ENCODE measurements around the gene HECW1. TPM values are rescaled to one million over a fixed set of nuclear protein-coding genes. Genes with fewer than 3 reads are reported as not detected.

The HECW1 gene
- total and polyA plus RNA-seq, 2 donors (not counting 1 experiment from before 2014, with no cell fraction given): not detected

DNA sequence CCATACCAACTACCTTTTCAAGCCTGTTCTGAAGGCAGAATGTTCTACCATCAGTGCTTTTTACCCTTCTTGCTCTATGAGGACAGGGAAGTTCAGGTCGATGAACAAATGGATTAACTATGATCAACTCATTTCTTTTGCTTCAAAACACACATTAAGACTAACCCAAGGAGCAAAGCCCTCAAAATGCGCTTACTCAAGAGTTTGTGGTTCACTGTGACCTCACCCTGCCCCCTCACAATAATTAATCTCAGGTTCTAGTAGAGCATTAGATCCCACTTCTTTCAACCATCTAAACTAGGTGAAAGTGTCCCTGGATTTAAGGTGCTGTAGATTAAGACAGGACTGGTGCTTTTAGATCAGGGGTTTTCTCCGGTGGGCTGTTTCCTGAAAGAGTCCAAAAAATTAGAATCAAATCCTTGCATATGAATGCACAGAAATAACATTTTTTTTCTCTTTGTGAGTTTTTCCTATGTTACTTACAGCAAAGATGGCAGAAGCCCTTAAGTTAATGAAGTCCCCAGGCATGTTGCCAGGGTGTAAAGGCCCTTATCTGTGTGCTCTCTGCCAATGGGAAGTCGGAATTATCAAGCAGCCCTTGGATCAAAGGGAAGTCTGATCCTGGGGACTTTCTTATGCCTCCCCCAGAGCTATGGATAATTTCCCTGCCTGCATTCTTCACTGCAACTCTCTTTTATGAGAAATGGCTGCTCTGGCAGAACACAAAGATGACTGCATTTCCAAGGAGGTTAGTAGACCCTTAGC, 264.9 kb downstream of the HECW1 start:
- Mint-ChIP-seq H3K4me1 (no peaks in the 10 kb centered on the region), H3K4me3 (no peak overlapping the region), H3K27me3 (peaks cover 22% of the 10 kb centered on the region), H3K27ac (no peak overlapping the region), H3K9me3 (ENCODE audit: insufficient read depth) (no peaks in the 10 kb centered on the region)
- no peak overlapping the region for H3K4me2 ChIP-seq (replicated peaks; ENCODE audit: low read depth, low read length, poor library complexity, severe bottlenecking)
- no peak overlapping the region for H3K4me3 ChIP-seq (ENCODE audit: control extremely low read depth in 1 of 5, extremely low read depth in 1 of 5, insufficient read depth in 1 of 5, low read depth in 2 of 5, low read length in 4 of 5)
- ChIA-PET POLR2A (no interaction called here), CTCF (no interaction called here)
- no peak for DNase-seq
- no peak overlapping the region for H3K27ac ChIP-seq (ENCODE audit: low read length in 2 of 2)
- H4K20me1 ChIP-seq (ENCODE audit: control insufficient read depth, insufficient read depth, low read length, poor library complexity, severe bottlenecking): no peaks in the 10 kb centered on the region
- peaks cover 0 to 2% (median 0%) of the 10 kb centered on the region in 3 donors for H3K9me3 ChIP-seq (ENCODE audit: control extremely low read depth in 1 of 3, control insufficient read depth in 2 of 3, insufficient read depth in 1 of 3, low read length in 2 of 3)
- H3K9ac ChIP-seq (ENCODE audit: low read length): no peak overlapping the region
- H2AFZ ChIP-seq (ENCODE audit: insufficient read depth, low read depth, low read length, poor library complexity, severe bottlenecking): no peak overlapping the region
- 83% methylated on average over 2 of the region's 4 CpGs for WGBS (ENCODE audit: insufficient coverage)
- TF ChIP-seq EZH2 (IDR thresholded peaks at IDR 0.05; ENCODE audit: borderline replicate concordance, insufficient read depth, low read depth, low read length, poor library complexity, severe bottlenecking): no peak
- TF ChIP-seq, protein P1, sequence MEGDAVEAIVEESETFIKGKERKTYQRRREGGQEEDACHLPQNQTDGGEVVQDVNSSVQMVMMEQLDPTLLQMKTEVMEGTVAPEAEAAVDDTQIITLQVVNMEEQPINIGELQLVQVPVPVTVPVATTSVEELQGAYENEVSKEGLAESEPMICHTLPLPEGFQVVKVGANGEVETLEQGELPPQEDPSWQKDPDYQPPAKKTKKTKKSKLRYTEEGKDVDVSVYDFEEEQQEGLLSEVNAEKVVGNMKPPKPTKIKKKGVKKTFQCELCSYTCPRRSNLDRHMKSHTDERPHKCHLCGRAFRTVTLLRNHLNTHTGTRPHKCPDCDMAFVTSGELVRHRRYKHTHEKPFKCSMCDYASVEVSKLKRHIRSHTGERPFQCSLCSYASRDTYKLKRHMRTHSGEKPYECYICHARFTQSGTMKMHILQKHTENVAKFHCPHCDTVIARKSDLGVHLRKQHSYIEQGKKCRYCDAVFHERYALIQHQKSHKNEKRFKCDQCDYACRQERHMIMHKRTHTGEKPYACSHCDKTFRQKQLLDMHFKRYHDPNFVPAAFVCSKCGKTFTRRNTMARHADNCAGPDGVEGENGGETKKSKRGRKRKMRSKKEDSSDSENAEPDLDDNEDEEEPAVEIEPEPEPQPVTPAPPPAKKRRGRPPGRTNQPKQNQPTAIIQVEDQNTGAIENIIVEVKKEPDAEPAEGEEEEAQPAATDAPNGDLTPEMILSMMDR (IDR thresholded peaks at IDR 0.05): no peak
- no peaks in the 10 kb centered on the region for H3K4me1 ChIP-seq (ENCODE audit: control insufficient read depth in 2 of 2, insufficient read depth in 2 of 2, low read length in 2 of 2)
- H3K79me2 ChIP-seq (ENCODE audit: control insufficient read depth, insufficient read depth, low read length): no peaks in the 10 kb centered on the region
- H3K27me3 ChIP-seq (replicated peaks in 1 of 4; ENCODE audit: control extremely low read depth in 1 of 4, control insufficient read depth in 3 of 4, insufficient read depth in 4 of 4, low read length in 3 of 4): no peaks in the 10 kb centered on the region
- ATAC-seq (ENCODE audit: low read depth): no peak
- intact Hi-C loops (cut with micrococcal nuclease): no loop called here
- H3K36me3 ChIP-seq (replicated peaks in 1 of 2; ENCODE audit: control extremely low read depth in 1 of 2, control insufficient read depth in 1 of 2, extremely low read depth in 1 of 2, insufficient read depth in 2 of 2, low read length in 1 of 2): no peaks in the 10 kb centered on the region

DNA sequence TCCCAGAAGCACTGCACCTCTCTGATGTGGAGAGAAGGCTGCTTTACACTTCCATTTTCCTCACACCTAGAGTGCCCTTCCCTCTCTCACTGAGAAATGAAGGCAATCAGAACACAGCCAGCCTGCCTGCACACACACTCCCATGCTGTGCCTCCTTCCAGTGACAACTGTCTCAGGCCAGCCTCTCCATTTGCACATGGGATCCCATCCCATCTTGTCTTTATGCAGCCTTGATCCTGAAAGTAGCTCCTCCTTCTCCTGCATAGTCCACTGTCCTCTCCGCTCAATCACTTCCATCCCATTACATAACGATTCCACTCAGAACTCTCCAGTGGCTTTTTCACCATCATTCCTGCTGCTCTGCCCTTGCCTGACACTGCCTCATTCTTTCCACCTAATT, 266.8 kb downstream of the HECW1 start:
- Histone ChIP-seq H3K27me3 (replicated peaks in 1 of 4; ENCODE audit: control extremely low read depth in 1 of 4, control insufficient read depth in 3 of 4, insufficient read depth in 4 of 4, low read length in 3 of 4) (no peaks in the 10 kb centered on the region), H3K4me2 (replicated peaks; ENCODE audit: low read depth, low read length, poor library complexity, severe bottlenecking) (no peak overlapping the region), H3K9me3 (ENCODE audit: control extremely low read depth in 1 of 3, control insufficient read depth in 2 of 3, insufficient read depth in 1 of 3, low read length in 2 of 3) (peaks cover 0 to 2% (median 0%) of the 10 kb centered on the region in 3 donors), H3K27ac (ENCODE audit: low read length in 2 of 2) (no peak overlapping the region), H4K20me1 (ENCODE audit: control insufficient read depth, insufficient read depth, low read length, poor library complexity, severe bottlenecking) (no peaks in the 10 kb centered on the region), H3K4me1 (ENCODE audit: control insufficient read depth in 2 of 2, insufficient read depth in 2 of 2, low read length in 2 of 2) (no peaks in the 10 kb centered on the region), H3K36me3 (replicated peaks in 1 of 2; ENCODE audit: control extremely low read depth in 1 of 2, control insufficient read depth in 1 of 2, extremely low read depth in 1 of 2, insufficient read depth in 2 of 2, low read length in 1 of 2) (no peaks in the 10 kb centered on the region), H3K4me3 (ENCODE audit: control extremely low read depth in 1 of 5, extremely low read depth in 1 of 5, insufficient read depth in 1 of 5, low read depth in 2 of 5, low read length in 4 of 5) (no peak overlapping the region), H3K79me2 (ENCODE audit: control insufficient read depth, insufficient read depth, low read length) (no peaks in the 10 kb centered on the region), H3K9ac (ENCODE audit: low read length) (no peak overlapping the region), H2AFZ (ENCODE audit: insufficient read depth, low read depth, low read length, poor library complexity, severe bottlenecking) (no peak overlapping the region)
- ChIA-PET CTCF (no interaction called here), POLR2A (no interaction called here)
- intact Hi-C loops (cut with micrococcal nuclease): no loop called here
- H3K27me3 Mint-ChIP-seq: peaks cover 11% of the 10 kb centered on the region
- no peak for TF ChIP-seq EZH2 (IDR thresholded peaks at IDR 0.05; ENCODE audit: borderline replicate concordance, insufficient read depth, low read depth, low read length, poor library complexity, severe bottlenecking)
- TF ChIP-seq, protein P1 (IDR thresholded peaks at IDR 0.05): no peak
- no peak overlapping the region for H3K27ac Mint-ChIP-seq
- DNase-seq (no peak), ATAC-seq (ENCODE audit: low read depth) (no peak)
- no peak overlapping the region for H3K4me3 Mint-ChIP-seq
- WGBS (ENCODE audit: insufficient coverage): 85% methylated on average over 2 of the region's 2 CpGs
- no peaks in the 10 kb centered on the region for H3K4me1 Mint-ChIP-seq
- no peaks in the 10 kb centered on the region for H3K9me3 Mint-ChIP-seq (ENCODE audit: insufficient read depth)

Measured in B cell (primary cell).